ENCODE results near the gene ETV5. TPM values are rescaled to one million over a fixed set of nuclear protein-coding genes. Genes with fewer than 3 reads are reported as not detected.
A peak's percentile ranks its signal among the peaks of the same experiment; 100 is the strongest.

ETV5 gene
- total RNA-seq, 1 donor, result 42.3 TPM

- Histone ChIP-seq H3K27ac (ENCODE audit: low read depth, low read length) (no peak overlapping the region), H3K79me2 (ENCODE audit: insufficient read depth, low read length) (no peaks in the 10 kb centered on the region), H3K27me3 (ENCODE audit: insufficient read depth, low read length) (no peaks in the 10 kb centered on the region), H4K20me1 (ENCODE audit: insufficient read depth, low read length) (no peaks in the 10 kb centered on the region), H3K9me3 (ENCODE audit: low read depth, low read length) (no peaks in the 10 kb centered on the region), H2AFZ (ENCODE audit: low read length) (no peak overlapping the region), H3K4me2 (ENCODE audit: insufficient read depth, low read length) (no peak overlapping the region), H3K36me3 (ENCODE audit: insufficient read depth, low read length) (peaks cover 29% of the 10 kb centered on the region), H3K4me1 (ENCODE audit: insufficient read depth, low read length) (no peaks in the 10 kb centered on the region), H3K4me3 (ENCODE audit: insufficient read depth, low read length) (no peak overlapping the region)
- DNase-seq (ENCODE audit: insufficient read length, low spot score, missing footprints), result peak; percentile 70
- TF ChIP-seq CTCF (IDR thresholded peaks at IDR 0.05; ENCODE audit: extremely low read depth, low read depth, low read length), result no peak
Observed at GRCh38 chr3:186075489-186075888, 33.4 kb downstream of the ETV5 start.

DNA sequence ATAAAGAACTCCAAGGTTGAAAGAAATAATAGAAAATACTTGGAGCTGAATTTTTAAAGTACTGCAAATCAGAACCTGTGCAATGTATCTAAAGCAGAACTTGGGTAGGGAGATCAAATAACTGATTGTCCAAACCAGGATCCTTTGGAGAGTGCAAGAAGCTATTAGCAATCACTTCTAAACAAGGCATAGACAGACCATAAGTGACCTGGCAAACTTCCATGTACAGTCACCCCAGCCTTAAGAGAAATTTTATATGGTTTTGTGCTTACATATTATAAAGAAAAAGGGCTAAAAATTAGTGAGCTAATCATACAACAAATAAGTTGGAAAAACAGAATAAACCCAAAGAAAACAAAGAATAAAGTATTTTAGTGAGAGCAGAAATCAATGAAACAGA is 35.2 kb downstream of the ETV5 start:
- Histone ChIP-seq H3K36me3 (ENCODE audit: insufficient read depth, low read length) (peaks cover 21% of the 10 kb centered on the region), H3K79me2 (ENCODE audit: insufficient read depth, low read length) (no peaks in the 10 kb centered on the region), H3K4me2 (ENCODE audit: insufficient read depth, low read length) (no peak overlapping the region), H2AFZ (ENCODE audit: low read length) (no peak overlapping the region), H3K27ac (ENCODE audit: low read depth, low read length) (no peak overlapping the region), H3K9me3 (ENCODE audit: low read depth, low read length) (no peaks in the 10 kb centered on the region), H3K27me3 (ENCODE audit: insufficient read depth, low read length) (no peaks in the 10 kb centered on the region), H3K4me3 (ENCODE audit: insufficient read depth, low read length) (no peak overlapping the region), H4K20me1 (ENCODE audit: insufficient read depth, low read length) (no peaks in the 10 kb centered on the region), H3K4me1 (ENCODE audit: insufficient read depth, low read length) (no peaks in the 10 kb centered on the region)
- no peak for TF ChIP-seq CTCF (IDR thresholded peaks at IDR 0.05; ENCODE audit: extremely low read depth, low read depth, low read length)
- DNase-seq (ENCODE audit: insufficient read length, low spot score, missing footprints), result no peak

DNA sequence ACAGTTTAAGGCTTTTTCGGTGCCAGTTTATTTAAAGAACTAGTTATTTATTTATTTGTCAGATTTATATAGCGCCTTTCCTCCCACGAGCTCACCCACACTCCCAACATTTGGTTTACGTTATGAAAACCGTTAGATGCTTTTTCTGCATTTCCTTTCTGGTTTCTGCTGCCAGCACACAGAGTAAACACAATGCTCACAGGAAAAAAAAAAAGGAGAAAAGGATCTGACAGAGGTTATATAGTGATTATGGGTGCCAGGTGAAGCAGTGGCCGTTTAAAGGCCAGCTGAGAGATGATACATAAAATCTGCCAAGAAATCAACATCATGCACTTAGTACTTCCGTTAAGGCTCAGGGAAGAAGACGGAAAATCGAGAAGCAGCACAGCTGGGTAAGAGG is 37.9 kb downstream of the ETV5 start:
- Histone ChIP-seq H3K4me2 (ENCODE audit: insufficient read depth, low read length) (no peak overlapping the region), H3K27me3 (ENCODE audit: insufficient read depth, low read length) (no peaks in the 10 kb centered on the region), H3K27ac (ENCODE audit: low read depth, low read length) (no peak overlapping the region), H3K4me3 (ENCODE audit: insufficient read depth, low read length) (no peak overlapping the region), H2AFZ (ENCODE audit: low read length) (no peak overlapping the region), H3K79me2 (ENCODE audit: insufficient read depth, low read length) (no peaks in the 10 kb centered on the region), H3K4me1 (ENCODE audit: insufficient read depth, low read length) (no peaks in the 10 kb centered on the region), H3K36me3 (ENCODE audit: insufficient read depth, low read length) (peaks cover 16% of the 10 kb centered on the region), H3K9me3 (ENCODE audit: low read depth, low read length) (no peaks in the 10 kb centered on the region), H4K20me1 (ENCODE audit: insufficient read depth, low read length) (no peaks in the 10 kb centered on the region)
- TF ChIP-seq CTCF (IDR thresholded peaks at IDR 0.05; ENCODE audit: extremely low read depth, low read depth, low read length), result no peak
- no peak for DNase-seq (ENCODE audit: insufficient read length, low spot score, missing footprints)

GRCh38 chr3:186070550-186070949 is 38.3 kb downstream of the ETV5 start:
- H3K4me3 ChIP-seq (ENCODE audit: insufficient read depth, low read length), result no peak overlapping the region
- no peaks in the 10 kb centered on the region for H3K27me3 ChIP-seq (ENCODE audit: insufficient read depth, low read length)
- TF ChIP-seq CTCF (IDR thresholded peaks at IDR 0.05; ENCODE audit: extremely low read depth, low read depth, low read length), result no peak
- H3K36me3 ChIP-seq (ENCODE audit: insufficient read depth, low read length), result peaks cover 15% of the 10 kb centered on the region
- no peaks in the 10 kb centered on the region for H3K9me3 ChIP-seq (ENCODE audit: low read depth, low read length)
- H2AFZ ChIP-seq (ENCODE audit: low read length), result no peak overlapping the region
- H3K27ac ChIP-seq (ENCODE audit: low read depth, low read length), result no peak overlapping the region
- no peak overlapping the region for H3K4me2 ChIP-seq (ENCODE audit: insufficient read depth, low read length)
- DNase-seq (ENCODE audit: insufficient read length, low spot score, missing footprints), result no peak
- H4K20me1 ChIP-seq (ENCODE audit: insufficient read depth, low read length), result no peaks in the 10 kb centered on the region
- H3K4me1 ChIP-seq (ENCODE audit: insufficient read depth, low read length), result no peaks in the 10 kb centered on the region
- H3K79me2 ChIP-seq (ENCODE audit: insufficient read depth, low read length), result no peaks in the 10 kb centered on the region

All from osteoblast (primary cell).